GM12878 (cell line): ENCODE measurements around the gene C20orf96. TPM values are rescaled to one million over a fixed set of nuclear protein-coding genes. Genes with fewer than 3 reads are reported as not detected.

ENCODE experiments used
- ATAC-seq: fragments of 200-7000 bp; cut with Tn5 transposase; 3 replicates; pipeline ENCODE4 v1.9.1; 2020; ENCODE audit warnings: mild to moderate bottlenecking, moderate library complexity
- BruUV-seq: library from RNA; stranded (reverse); fragments of 400-500 nt; replicated peaks from 2 replicates; lab custom pipeline; 2021; lab: Mats Ljungman, UMichigan
- CTCF ChIA-PET: fragments of 300-600 bp; sonication (Branson Sonifier 250); formaldehyde crosslinking; extraction: SDS; loops from one replicate; lab custom pipeline; 2021; ENCODE audit warnings: inconsistent platforms; lab: Yijun Ruan, JAX
- POLR2A ChIA-PET: fragments of 350-600 bp; formaldehyde crosslinking; extraction: SDS; loops from one replicate; lab custom pipeline; 2021; ENCODE audit warnings: inconsistent platforms; lab: Charles Lee
- RAD21 ChIA-PET: fragments of 300-600 bp; sonication (Branson Sonifier 250); formaldehyde crosslinking; loops from one replicate; lab custom pipeline; 2023; ENCODE audit warnings: antibody characterized with exemption; ENCODE audit not compliant: unreplicated experiment; lab: Charles Lee
- SMC1A ChIA-PET: fragments of 300-600 bp; sonication (Branson Sonifier 250); formaldehyde crosslinking; loops from one replicate; lab custom pipeline; 2023; ENCODE audit not compliant: unreplicated experiment, uncharacterized antibody; lab: Charles Lee
- DNase-seq: peaks from one replicate; pipeline ENCODE4 v3.0.0-alpha.2; 2011; ENCODE audit warnings: low read depth, low spot score
- FAIRE-seq: peaks from 3 replicates; lab custom pipeline; 2011; peaks lifted over from hg19 to GRCh38; lab: Jason Lieb, UNC
- H2AFZ ChIP-seq: 2 replicates; pipeline ENCODE4 v1.6.0; 2011; ENCODE audit warnings: low read depth, low read length, control low read depth; ENCODE audit not compliant: control insufficient read depth
- H3K27ac ChIP-seq: 2 replicates; pipeline ENCODE4 v1.5.1; 2011; ENCODE audit warnings: control low read depth; ENCODE audit not compliant: control insufficient read depth, insufficient read depth
- H3K27me3 ChIP-seq, 2 experiments: replicated peaks in 1 of 2; 2 replicates each; pipeline versions ENCODE4 v1.6.0 to v1.6.1; 2011; ENCODE audit warnings: low read length in 1 of 2; ENCODE audit not compliant: control insufficient read depth in 2 of 2, insufficient read depth in 2 of 2
- H3K36me3 ChIP-seq, 2 experiments: 2 replicates each; pipeline ENCODE4 v1.5.1; 2011; ENCODE audit warnings: low read length in 1 of 2; ENCODE audit not compliant: control insufficient read depth in 2 of 2, insufficient read depth in 2 of 2
- H3K4me1 ChIP-seq: 2 replicates; pipeline ENCODE4 v1.6.1; 2011; ENCODE audit warnings: mild to moderate bottlenecking, low read length, moderate library complexity, mixed read lengths; ENCODE audit not compliant: control insufficient read depth, insufficient read depth
- H3K4me2 ChIP-seq: 2 replicates; pipeline ENCODE4 v1.6.0; 2011; ENCODE audit warnings: control low read depth; ENCODE audit not compliant: control insufficient read depth, insufficient read depth
- H3K4me3 ChIP-seq: fragments of 200-600 bp; sonication (generic); 2 replicates; pipeline ENCODE4 v1.5.1; 2016
- H3K79me2 ChIP-seq: 2 replicates; pipeline ENCODE4 v1.6.0; 2011; ENCODE audit warnings: low read length; ENCODE audit not compliant: control insufficient read depth, insufficient read depth
- H3K9ac ChIP-seq: 2 replicates; pipeline ENCODE4 v1.8.0; 2011; ENCODE audit warnings: low read length, control low read depth, mixed read lengths; ENCODE audit not compliant: control insufficient read depth, insufficient read depth
- H3K9me3 ChIP-seq: replicated peaks from 3 replicates; pipeline ENCODE4 v1.5.1; 2011; ENCODE audit warnings: mild to moderate bottlenecking, low read length; ENCODE audit not compliant: control insufficient read depth, insufficient read depth
- H4K20me1 ChIP-seq: 2 replicates; pipeline ENCODE4 v1.6.0; 2011; ENCODE audit not compliant: control insufficient read depth, insufficient read depth
- BCL11A ChIP-seq: IDR thresholded peaks from 2 replicates; pipeline ENCODE4 v1.6.1; 2011; ENCODE audit warnings: low read depth, low read length
- BHLHE40 ChIP-seq, 2 experiments: fragments of 450-650 bp in 1 of 2; IDR thresholded peaks; 2 replicates each; pipeline ENCODE4 v1.6.1; 2011 to 2017; ENCODE audit warnings: low read depth in 2 of 2, borderline replicate concordance in 1 of 2, improper control_type of control experiment in 1 of 2, low read length in 1 of 2, mild to moderate bottlenecking in 1 of 2
- CREM ChIP-seq: IDR thresholded peaks from 2 replicates; pipeline ENCODE4 v1.6.1; 2014; ENCODE audit warnings: antibody characterized with exemption, low read depth
- ETV6 ChIP-seq, 2 experiments: fragments of 450-650 bp in 1 of 2; IDR thresholded peaks in 1 of 2; conservative IDR thresholded peaks in 1 of 2; 2 replicates each; pipeline ENCODE4 v1.6.1; 2014; ENCODE audit warnings: antibody characterized with exemption in 1 of 2, borderline replicate concordance in 1 of 2, low read depth in 1 of 2, mild to moderate bottlenecking in 1 of 2, moderate library complexity in 1 of 2
- EZH2 ChIP-seq: IDR thresholded peaks from 2 replicates; pipeline ENCODE4 v1.6.1; 2012; ENCODE audit warnings: low read depth, mild to moderate bottlenecking, control low read depth, inconsistent platforms, low read length, borderline replicate concordance; ENCODE audit not compliant: control insufficient read depth
- HCFC1 ChIP-seq: fragments of 150-350 bp; IDR thresholded peaks from 2 replicates; pipeline ENCODE4 v1.6.1; 2014; ENCODE audit warnings: low read length
- JUNB ChIP-seq: IDR thresholded peaks from 2 replicates; pipeline ENCODE4 v1.6.1; 2016; ENCODE audit warnings: antibody characterized with exemption, mild to moderate bottlenecking
- KLF5 ChIP-seq: fragments of 450-650 bp; IDR thresholded peaks from 2 replicates; pipeline ENCODE4 v1.6.1; 2014; ENCODE audit warnings: mild to moderate bottlenecking; ENCODE audit not compliant: partially characterized antibody
- NFYA ChIP-seq: IDR thresholded peaks from 2 replicates; pipeline ENCODE4 v1.6.1; 2011; ENCODE audit warnings: low read depth, mild to moderate bottlenecking, low read length, improper control_type of control experiment, borderline replicate concordance
- RUNX3 ChIP-seq: IDR thresholded peaks from 2 replicates; pipeline ENCODE4 v1.6.1; 2012; ENCODE audit warnings: low read length, inconsistent platforms
- SIX5 ChIP-seq: IDR thresholded peaks from 2 replicates; pipeline ENCODE4 v1.6.1; 2011; ENCODE audit warnings: mild to moderate bottlenecking, low read depth, low read length, moderate library complexity; ENCODE audit not compliant: severe bottlenecking
- TCF7 ChIP-seq: IDR thresholded peaks from 2 replicates; pipeline ENCODE4 v1.6.1; 2014; ENCODE audit warnings: antibody characterized with exemption, borderline replicate concordance
- WRNIP1 ChIP-seq: IDR thresholded peaks from 2 replicates; pipeline ENCODE4 v1.6.1; 2011; ENCODE audit warnings: low read depth, low read length, improper control_type of control experiment, borderline replicate concordance
- YBX1 ChIP-seq: fragments of 450-650 bp; IDR thresholded peaks from 2 replicates; pipeline ENCODE4 v1.6.1; 2016; ENCODE audit warnings: antibody characterized with exemption
- WGBS: methylation state at CpG from one replicate; pipeline ENCODE4 v1.1.6; 2016; ENCODE audit warnings: low lambda C conversion rate; ENCODE audit not compliant: insufficient replicate concordance, insufficient coverage; ENCODE audit errors: missing lambda C conversion rate; 5-methylcytosine and 5-hydroxymethylcytosine counted together
- in situ Hi-C: fragments of 300-500 bp; cut with MboI; formaldehyde crosslinking; loops from 9 replicates; pipeline ENCODE4 v1.14.3; 2018; ENCODE audit warnings: mixed read lengths
- intact Hi-C: fragments of 100-400 bp; cut with micrococcal nuclease; formaldehyde crosslinking; loops from one replicate; pipeline ENCODE4 v1.14.2; 2022; ENCODE audit not compliant: unreplicated experiment
- polyA plus RNA-seq, 11 experiments: library from polyadenylated mRNA; depleted of rRNA in 4 of 11; unstranded in 6 of 11; stranded (reverse) in 5 of 11; fragments of >200 nt; fragmentation: Nextera tagmentation in 4 of 11; fragmentation: Illumina TruSeq in 1 of 11; extraction: Ambion mirVana in 4 of 11; extraction: Trizol in 1 of 11; gene quantifications; 1 replicate in 1 of 11; 2 replicates in 10 of 11; pipeline versions ENCODE4 v1.2.1 to v1.2.3, GENCODE V29; 2011 to 2016; ENCODE audit warnings: inconsistent platforms in 2 of 11, missing spikeins in 2 of 11, low read depth in 1 of 11
- total RNA-seq, 4 experiments: library from RNA; depleted of rRNA in 3 of 4; stranded (reverse); fragments of >200 nt in 3 of 4; fragmentation: Illumina TruSeq in 1 of 4; extraction: Trizol in 1 of 4; gene quantifications; 2 replicates each; pipeline versions ENCODE4 v1.2.1 to v1.2.3, GENCODE V29; 2013 to 2021
- TF ChIP-seq, protein P1 (sequence below): fragments of 450-650 bp; IDR thresholded peaks from 2 replicates; pipeline ENCODE4 v1.6.1; 2018; ENCODE audit warnings: borderline replicate concordance, mild to moderate bottlenecking; ENCODE audit not compliant: partially characterized antibody

Gene C20orf96
- total and polyA plus RNA-seq, 10 of the 15 experiments (the other 5 are each of a cell fraction or from before 2014, with no cell fraction given) = 1.4 to 8.6 (median 5.9) TPM

DNA sequence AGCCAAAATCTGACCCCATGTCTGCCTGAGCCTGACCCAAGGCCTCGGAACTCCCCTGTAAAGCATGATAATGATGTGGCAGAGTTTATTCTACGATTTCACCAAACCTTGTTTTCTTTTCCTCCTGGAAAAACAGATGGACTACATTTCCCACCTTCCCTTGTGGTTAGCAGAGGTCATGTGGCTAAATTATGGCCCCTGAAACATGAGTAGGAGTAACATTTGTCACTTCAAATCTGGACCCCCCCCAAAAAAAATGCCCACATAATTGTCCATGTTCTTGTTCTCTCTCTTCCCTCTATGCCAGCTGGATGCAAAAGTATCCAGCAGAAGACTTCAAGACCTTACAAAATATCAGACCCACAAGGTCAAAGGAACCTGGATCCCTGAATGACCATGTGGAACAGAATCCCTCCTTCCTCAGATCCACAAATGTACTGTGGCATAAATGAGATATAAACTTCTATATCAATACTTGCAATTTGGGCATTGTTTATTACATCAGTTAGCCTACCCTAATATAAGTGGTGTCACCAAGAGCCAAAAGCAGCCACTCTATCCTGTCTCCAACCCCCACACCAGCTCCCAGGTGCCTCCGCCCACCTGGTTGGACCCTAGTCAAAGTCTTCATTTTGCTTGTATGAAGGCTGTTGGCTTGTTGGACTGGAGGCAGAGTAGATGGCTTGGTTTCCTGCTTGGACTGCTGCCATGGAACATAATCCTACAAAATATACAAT lies 1.4 kb downstream of the C20orf96 start:
- no TSS peak for BruUV-seq
- no peaks in the 10 kb centered on the region for H3K9me3 ChIP-seq
- ATAC-seq = no peak
- TF ChIP-seq WRNIP1 (no peak), HCFC1 (no peak), SIX5 (peak; percentile 33), JUNB (no peak), RUNX3 (peak; percentile 35; the same call in 1 of the 2 replicates), TCF7 (no peak)
- TF ChIP-seq, all 136 proteins: peak for 2
- 98% methylated on average over 3 of the region's 3 CpGs for WGBS
- DNase-seq (no peak), FAIRE-seq (no peak)
- RAD21 ChIA-PET = interaction anchor here (0.8 kb wide), 1 partner anchor 42 kb away, joined by 3 read pairs; no protein-coding TSS in a partner anchor
- Histone ChIP-seq H3K27me3 (no peaks in the 10 kb centered on the region), H3K9ac (peak overlapping the region; percentile 97), H4K20me1 (no peaks in the 10 kb centered on the region), H3K4me3 (peak overlapping the region; percentile 91), H3K36me3 (no peaks in the 10 kb centered on the region), H2AFZ (peak overlapping the region; percentile 99; the same call in 1 of the 2 replicates), H3K4me2 (peak overlapping the region; percentile 98), H3K27ac (peak overlapping the region; percentile 83), H3K4me1 (peaks cover 13% of the 10 kb centered on the region), H3K79me2 (peaks cover 4% of the 10 kb centered on the region)
- POLR2A ChIA-PET = interaction anchor here (1.2 to 1.4 kb wide), 2 partner anchors 12 to 36 kb away, joined by 3 read pairs; no protein-coding TSS in a partner anchor
- in situ Hi-C loops (no loop called here), intact Hi-C loops (no loop called here)
- CTCF ChIA-PET = interaction anchor here (0.6 to 1.3 kb wide), 3 partner anchors 23 to 152 kb away, joined by 3 read pairs; no protein-coding TSS in a partner anchor
- SMC1A ChIA-PET = interaction anchor here (0.9 kb wide), 1 partner anchor 23 kb away, joined by 3 read pairs; no protein-coding TSS in a partner anchor

GRCh38 chr20:286508-286907 lies 4.0 kb downstream of the C20orf96 start:
- Histone ChIP-seq H3K79me2 (peaks cover 4% of the 10 kb centered on the region), H3K27me3 (no peaks in the 10 kb centered on the region), H3K27ac (no peak overlapping the region), H3K4me3 (no peak overlapping the region), H3K9ac (no peak overlapping the region), H3K4me1 (peaks cover 12% of the 10 kb centered on the region), H3K4me2 (no peak overlapping the region), H4K20me1 (no peaks in the 10 kb centered on the region), H3K36me3 (no peaks in the 10 kb centered on the region), H2AFZ (no peak overlapping the region), H3K9me3 (no peaks in the 10 kb centered on the region)
- ATAC-seq (no peak), FAIRE-seq (no peak), DNase-seq (no peak)
- intact Hi-C loops (no loop called here), in situ Hi-C loops (no loop called here)
- POLR2A ChIA-PET = no interaction called here
- BruUV-seq = no TSS peak
- 26% methylated on average over 2 of the region's 2 CpGs for WGBS
- CTCF ChIA-PET = no interaction called here
- RAD21 ChIA-PET = no interaction called here
- SMC1A ChIA-PET = no interaction called here
- TF ChIP-seq NFYA (no peak), JUNB (no peak), YBX1 (no peak), KLF5 (no peak), BHLHE40 (IDR thresholded peaks at IDR 0.05; ENCODE audit: borderline replicate concordance in 1 of 2, low read depth in 2 of 2, low read length in 1 of 2) (no peak), EZH2 (no peak), ETV6 (conservative IDR thresholded peaks at IDR 0.05 in 1 of 2, IDR thresholded peaks at IDR 0.05 in 1 of 2; ENCODE audit: borderline replicate concordance in 1 of 2, low read depth in 1 of 2) (no peak), CREM (no peak), RUNX3 (no peak), BCL11A (no peak)
- TF ChIP-seq, protein P1, sequence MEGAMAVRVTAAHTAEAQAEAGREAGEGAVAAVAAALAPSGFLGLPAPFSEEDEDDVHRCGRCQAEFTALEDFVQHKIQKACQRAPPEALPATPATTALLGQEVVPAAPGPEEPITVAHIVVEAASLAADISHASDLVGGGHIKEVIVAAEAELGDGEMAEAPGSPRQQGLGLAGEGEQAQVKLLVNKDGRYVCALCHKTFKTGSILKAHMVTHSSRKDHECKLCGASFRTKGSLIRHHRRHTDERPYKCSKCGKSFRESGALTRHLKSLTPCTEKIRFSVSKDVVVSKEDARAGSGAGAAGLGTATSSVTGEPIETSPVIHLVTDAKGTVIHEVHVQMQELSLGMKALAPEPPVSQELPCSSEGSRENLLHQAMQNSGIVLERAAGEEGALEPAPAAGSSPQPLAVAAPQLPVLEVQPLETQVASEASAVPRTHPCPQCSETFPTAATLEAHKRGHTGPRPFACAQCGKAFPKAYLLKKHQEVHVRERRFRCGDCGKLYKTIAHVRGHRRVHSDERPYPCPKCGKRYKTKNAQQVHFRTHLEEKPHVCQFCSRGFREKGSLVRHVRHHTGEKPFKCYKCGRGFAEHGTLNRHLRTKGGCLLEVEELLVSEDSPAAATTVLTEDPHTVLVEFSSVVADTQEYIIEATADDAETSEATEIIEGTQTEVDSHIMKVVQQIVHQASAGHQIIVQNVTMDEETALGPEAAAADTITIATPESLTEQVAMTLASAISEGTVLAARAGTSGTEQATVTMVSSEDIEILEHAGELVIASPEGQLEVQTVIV = no peak
